Thyroid gland (tissue), 4 donors: ENCODE results near the gene CPLX3. TPM values are rescaled to one million over a fixed set of nuclear protein-coding genes. Genes with fewer than 3 reads are reported as not detected.

ENCODE experiments used
- DNase-seq, 2 donors: peaks; one replicate each; pipeline ENCODE4 v3.0.0-alpha.2; 2019
- H3K27ac ChIP-seq, 3 donors: fragments of 200-600 bp; sonication (generic); 1 replicate in 2 of 3; 2 replicates in 1 of 3; pipeline ENCODE4 v1.5.1; 2016 to 2019; ENCODE audit warnings: mild to moderate bottlenecking in 1 of 3, moderate library complexity in 1 of 3
- H3K27me3 ChIP-seq: fragments of 200-600 bp; sonication (generic); one replicate; pipeline ENCODE4 v1.5.1; 2019
- H3K36me3 ChIP-seq, 2 donors: fragments of 200-600 bp; sonication (generic); one replicate each; pipeline ENCODE4 v1.5.1; 2016 to 2019
- H3K4me1 ChIP-seq, 2 donors: fragments of 200-600 bp; sonication (generic); one replicate each; pipeline ENCODE4 v1.5.1; 2017 to 2019
- H3K4me3 ChIP-seq, 3 donors: fragments of 200-600 bp; sonication (generic); replicated peaks in 1 of 3; 1 replicate in 2 of 3; 2 replicates in 1 of 3; pipeline ENCODE4 v1.5.1; 2016; ENCODE audit warnings: mild to moderate bottlenecking in 1 of 3
- H3K9me3 ChIP-seq: fragments of 200-600 bp; sonication (generic); one replicate; pipeline ENCODE4 v1.5.1; 2017
- POLR2A ChIP-seq, 2 donors: fragments of 450-650 bp; IDR thresholded peaks; one replicate each; pipeline ENCODE4 v1.6.1; 2017; ENCODE audit warnings: antibody characterized with exemption in 2 of 2, mild to moderate bottlenecking in 2 of 2, moderate library complexity in 1 of 2
- WGBS, 2 donors: methylation state at CpG; one replicate each; pipeline ENCODE4 v1.1.5; 2017; 5-methylcytosine and 5-hydroxymethylcytosine counted together
- intact Hi-C: fragments of 100-400 bp; cut with DNase I; formaldehyde crosslinking; loops from one replicate; pipeline ENCODE4 v1.15.1; 2023
- total RNA-seq, 4 donors: library from RNA; depleted of rRNA; stranded (reverse); fragments of >200 nt; gene quantifications; one replicate each; pipeline ENCODE4 v1.2.3, GENCODE V29; 2016
- TF ChIP-seq, protein P1 (sequence below), 6 experiments: fragments of 200-600 bp in 3 of 6; fragments of 450-650 bp in 3 of 6; sonication (generic) in 3 of 6; IDR thresholded peaks; one replicate each; pipeline ENCODE4 v1.5.1; 2016 to 2019; ENCODE audit warnings: antibody characterized with exemption in 6 of 6, mild to moderate bottlenecking in 2 of 6, inconsistent platforms in 1 of 6, moderate library complexity in 1 of 6

Gene CPLX3
- total RNA-seq, 4 donors from 2014 or later = not detected

GRCh38 chr15:74792227-74793016 lies 34.0 kb upstream of the CPLX3 start:
- peak overlapping the region in 2 of 3 donors; percentile 31 to 58 for H3K27ac ChIP-seq
- intact Hi-C loops = no loop called here
- TF ChIP-seq, protein P1, sequence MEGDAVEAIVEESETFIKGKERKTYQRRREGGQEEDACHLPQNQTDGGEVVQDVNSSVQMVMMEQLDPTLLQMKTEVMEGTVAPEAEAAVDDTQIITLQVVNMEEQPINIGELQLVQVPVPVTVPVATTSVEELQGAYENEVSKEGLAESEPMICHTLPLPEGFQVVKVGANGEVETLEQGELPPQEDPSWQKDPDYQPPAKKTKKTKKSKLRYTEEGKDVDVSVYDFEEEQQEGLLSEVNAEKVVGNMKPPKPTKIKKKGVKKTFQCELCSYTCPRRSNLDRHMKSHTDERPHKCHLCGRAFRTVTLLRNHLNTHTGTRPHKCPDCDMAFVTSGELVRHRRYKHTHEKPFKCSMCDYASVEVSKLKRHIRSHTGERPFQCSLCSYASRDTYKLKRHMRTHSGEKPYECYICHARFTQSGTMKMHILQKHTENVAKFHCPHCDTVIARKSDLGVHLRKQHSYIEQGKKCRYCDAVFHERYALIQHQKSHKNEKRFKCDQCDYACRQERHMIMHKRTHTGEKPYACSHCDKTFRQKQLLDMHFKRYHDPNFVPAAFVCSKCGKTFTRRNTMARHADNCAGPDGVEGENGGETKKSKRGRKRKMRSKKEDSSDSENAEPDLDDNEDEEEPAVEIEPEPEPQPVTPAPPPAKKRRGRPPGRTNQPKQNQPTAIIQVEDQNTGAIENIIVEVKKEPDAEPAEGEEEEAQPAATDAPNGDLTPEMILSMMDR (IDR thresholded peaks at IDR 0.05) = no peak
- H3K9me3 ChIP-seq = no peaks in the 10 kb centered on the region
- H3K4me1 ChIP-seq = peaks cover 36 to 59% of the 10 kb centered on the region in 2 donors
- no peaks in the 10 kb centered on the region for H3K36me3 ChIP-seq
- no peaks in the 10 kb centered on the region for H3K27me3 ChIP-seq
- 78 to 80% methylated on average over 6 to 12 of the region's 12 CpGs for WGBS, 2 donors
- no peak for DNase-seq
- no peak overlapping the region for H3K4me3 ChIP-seq

DNA sequence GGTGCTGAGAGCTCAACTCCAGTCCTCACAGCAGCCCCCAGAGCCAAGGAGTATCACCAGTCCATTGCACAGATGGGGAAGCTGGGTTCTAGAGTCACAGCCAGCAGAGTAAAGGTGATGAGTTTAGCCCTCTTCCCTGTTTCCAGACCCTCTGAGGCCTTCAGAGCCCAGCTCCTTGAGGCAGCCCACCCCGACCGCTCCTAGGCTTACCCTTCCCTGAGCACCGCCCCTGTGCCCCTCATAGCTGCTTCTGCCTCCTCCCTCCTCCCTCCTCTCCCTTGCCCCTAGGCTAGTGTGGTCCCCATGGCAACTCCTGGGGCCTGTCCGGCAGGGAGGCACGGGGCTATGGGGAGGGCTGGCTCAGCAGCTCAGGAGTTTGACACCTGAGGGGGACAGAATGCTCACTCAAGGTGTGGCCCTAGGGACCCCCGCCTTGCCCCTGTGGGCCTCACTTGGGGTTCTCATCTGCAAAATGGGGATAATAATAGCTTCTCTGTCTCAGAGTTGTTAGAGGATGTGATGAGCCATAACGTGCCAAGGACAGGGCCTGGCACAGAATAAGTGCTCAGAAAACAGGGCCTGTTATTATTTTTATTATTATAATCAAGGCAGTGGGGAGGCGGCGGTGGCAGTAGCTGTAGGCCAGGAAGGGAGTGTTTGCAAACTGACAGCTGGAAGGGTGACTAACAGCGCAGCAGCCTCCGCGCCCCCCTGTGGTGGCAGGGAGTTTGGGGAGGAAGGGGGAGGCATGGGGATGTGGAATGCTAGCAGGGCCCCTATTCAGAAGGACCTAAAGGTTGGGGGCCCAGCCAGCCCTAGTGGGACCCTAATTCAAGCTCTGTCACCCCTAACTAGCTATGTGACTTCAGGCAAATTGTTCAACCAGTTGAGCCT lies 33.0 kb upstream of the CPLX3 start:
- Histone ChIP-seq H3K27me3 (no peaks in the 10 kb centered on the region), H3K4me3 (no peak overlapping the region), H3K36me3 (no peaks in the 10 kb centered on the region), H3K9me3 (no peaks in the 10 kb centered on the region), H3K4me1 (peaks cover 32 to 50% of the 10 kb centered on the region in 2 donors), H3K27ac (no peak overlapping the region)
- no peak for TF ChIP-seq POLR2A (IDR thresholded peaks at IDR 0.05)
- TF ChIP-seq, protein P1 (IDR thresholded peaks at IDR 0.05) = no peak
- 80 to 89% methylated on average over 12 of the region's 12 CpGs for WGBS, 2 donors
- intact Hi-C loops = no loop called here
- DNase-seq = no peak

DNA sequence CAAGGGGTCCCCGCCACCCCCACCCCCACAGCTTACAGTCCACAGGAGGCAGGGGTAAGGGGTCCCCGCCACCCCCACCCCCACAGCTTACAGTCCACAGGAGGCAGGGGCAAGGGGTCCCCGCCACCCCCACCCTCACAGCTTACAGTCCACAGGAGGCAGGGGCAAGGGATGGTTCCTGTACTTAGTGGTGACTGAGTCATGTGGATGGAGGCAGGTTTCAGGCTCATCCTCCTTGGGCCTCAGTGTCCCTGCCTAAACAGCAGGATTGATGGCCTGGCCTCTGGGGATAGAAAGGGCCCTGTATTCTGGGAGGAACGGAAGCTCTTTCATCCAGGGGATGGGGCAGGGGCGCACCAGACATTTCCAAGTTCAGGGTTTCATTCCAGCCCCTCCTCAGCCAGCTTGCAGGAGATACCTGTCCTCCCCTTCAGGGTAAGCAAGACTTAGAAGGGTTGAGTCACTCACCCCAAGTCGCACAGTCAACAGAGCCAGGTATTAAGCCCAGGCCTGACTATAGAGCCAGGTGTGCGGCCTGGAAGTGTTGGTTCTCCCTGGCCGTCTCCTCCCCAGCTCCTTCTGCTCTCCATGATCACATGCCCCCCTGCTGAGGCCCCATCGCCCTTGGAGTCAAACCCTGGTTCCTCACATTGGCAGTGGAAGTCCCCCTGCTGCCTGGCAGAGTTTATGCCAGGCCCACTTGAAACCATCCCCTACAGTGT lies 32.0 kb upstream of the CPLX3 start:
- no peak overlapping the region for H3K4me3 ChIP-seq
- intact Hi-C loops = no loop called here
- H3K27me3 ChIP-seq = no peaks in the 10 kb centered on the region
- H3K36me3 ChIP-seq = no peaks in the 10 kb centered on the region
- peaks cover 29 to 40% of the 10 kb centered on the region in 2 donors for H3K4me1 ChIP-seq
- DNase-seq = no peak
- no peaks in the 10 kb centered on the region for H3K9me3 ChIP-seq
- 87% methylated on average over 5 to 6 of the region's 9 CpGs for WGBS, 2 donors
- H3K27ac ChIP-seq = no peak overlapping the region
- TF ChIP-seq, protein P1 (IDR thresholded peaks at IDR 0.05) = no peak
- TF ChIP-seq POLR2A (IDR thresholded peaks at IDR 0.05) = no peak

DNA sequence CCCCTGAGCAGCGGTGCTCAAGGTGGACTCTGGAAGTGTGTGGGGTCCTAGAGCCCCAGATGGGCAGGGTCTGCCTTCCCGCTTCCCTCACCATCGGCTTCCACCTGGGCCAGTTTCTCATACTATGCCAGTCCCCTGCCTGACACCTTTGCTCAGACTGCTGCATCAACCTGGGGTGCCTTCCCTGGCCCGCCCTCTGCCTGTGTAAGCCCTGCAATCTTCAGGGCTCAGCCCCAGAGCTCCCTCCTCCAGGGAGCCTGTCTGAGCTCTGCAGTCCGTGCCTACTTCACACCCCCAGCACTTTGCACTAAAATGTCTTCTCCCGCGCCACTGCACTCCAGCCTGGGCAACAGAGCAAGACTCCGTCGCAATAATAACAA lies 31.5 kb upstream of the CPLX3 start:
- TF ChIP-seq POLR2A (IDR thresholded peaks at IDR 0.05) = no peak
- TF ChIP-seq, protein P1 (IDR thresholded peaks at IDR 0.05) = no peak
- 90 to 92% methylated on average over 9 of the region's 9 CpGs for WGBS, 2 donors
- H3K27me3 ChIP-seq = no peaks in the 10 kb centered on the region
- H3K27ac ChIP-seq = no peak overlapping the region
- H3K4me1 ChIP-seq = peaks cover 24 to 34% of the 10 kb centered on the region in 2 donors
- no peaks in the 10 kb centered on the region for H3K36me3 ChIP-seq
- H3K9me3 ChIP-seq = no peaks in the 10 kb centered on the region
- no peak overlapping the region for H3K4me3 ChIP-seq
- DNase-seq = no peak
- intact Hi-C loops = no loop called here
